B cell (primary cell): ENCODE data around the gene KCNH6. TPM values are rescaled to one million over a fixed set of nuclear protein-coding genes. Genes with fewer than 3 reads are reported as not detected.

Source experiments
- ATAC-seq: fragments of 200-7000 bp; cut with Tn5 transposase; one replicate; pipeline ENCODE4 v1.10.0; 2021; ENCODE audit warnings: low read depth, mild to moderate bottlenecking, moderate number of reproducible peaks, moderate library complexity
- CTCF ChIA-PET: fragments of 350-600 bp; sonication (Branson Sonifier 250); formaldehyde crosslinking; loops from one replicate; lab custom pipeline; 2021; ENCODE audit warnings: antibody characterized with exemption, inconsistent platforms; lab: Charles Lee
- POLR2A ChIA-PET: fragments of 350-600 bp; sonication (Branson Sonifier 250); formaldehyde crosslinking; loops from one replicate; lab custom pipeline; 2021; ENCODE audit warnings: antibody characterized with exemption; lab: Charles Lee
- DNase-seq: peaks from one replicate; pipeline ENCODE4 v3.0.0; 2013
- H2AFZ ChIP-seq: 2 replicates; pipeline ENCODE4 v1.6.1; 2012; ENCODE audit warnings: mild to moderate bottlenecking, low read depth, low read length; ENCODE audit not compliant: insufficient read depth, poor library complexity, severe bottlenecking
- H3K27ac ChIP-seq, 2 donors: 1 replicate in 1 of 2; 2 replicates in 1 of 2; pipeline ENCODE4 v1.5.1; 2012 to 2013; ENCODE audit warnings: low read length in 2 of 2, mild to moderate bottlenecking in 2 of 2, moderate library complexity in 1 of 2
- H3K27me3 ChIP-seq, 4 experiments: fragments of 200-600 bp in 1 of 4; sonication (generic) in 1 of 4; replicated peaks in 1 of 4; 1 replicate in 2 of 4; 2 replicates in 2 of 4; pipeline versions ENCODE4 v1.6.1 to v1.7.0; 2013 to 2016; ENCODE audit warnings: low read length in 3 of 4, mild to moderate bottlenecking in 2 of 4, mixed read lengths in 1 of 4, moderate library complexity in 1 of 4; ENCODE audit not compliant: insufficient read depth in 4 of 4, control insufficient read depth in 3 of 4; ENCODE audit errors: control extremely low read depth in 1 of 4
- H3K36me3 ChIP-seq, 2 experiments: replicated peaks in 1 of 2; 1 replicate in 1 of 2; 2 replicates in 1 of 2; pipeline versions ENCODE4 v1.6.1 to v1.7.1; 2013; ENCODE audit warnings: low read length in 1 of 2; ENCODE audit not compliant: insufficient read depth in 2 of 2, control insufficient read depth in 1 of 2; ENCODE audit errors: control extremely low read depth in 1 of 2, extremely low read depth in 1 of 2
- H3K4me1 ChIP-seq, 2 donors: fragments of 200-600 bp in 1 of 2; sonication (generic) in 1 of 2; 1 replicate in 1 of 2; 2 replicates in 1 of 2; pipeline versions ENCODE4 v1.5.1 to v1.6.1; 2013 to 2017; ENCODE audit warnings: low read length in 2 of 2; ENCODE audit not compliant: control insufficient read depth in 2 of 2, insufficient read depth in 2 of 2
- H3K4me2 ChIP-seq: replicated peaks from 2 replicates; pipeline ENCODE3; 2012; ENCODE audit warnings: mild to moderate bottlenecking, low read depth, low read length; ENCODE audit not compliant: poor library complexity, severe bottlenecking
- H3K4me3 ChIP-seq, 5 experiments: fragments of 200-600 bp in 1 of 5; sonication (generic) in 1 of 5; 1 replicate in 3 of 5; 2 replicates in 2 of 5; pipeline versions ENCODE4 v1.5.1 to v1.7.0; 2011 to 2016; ENCODE audit warnings: low read length in 4 of 5, mild to moderate bottlenecking in 4 of 5, low read depth in 2 of 5, control low read depth in 1 of 5, moderate library complexity in 1 of 5; ENCODE audit not compliant: insufficient read depth in 1 of 5; ENCODE audit errors: control extremely low read depth in 1 of 5, extremely low read depth in 1 of 5
- H3K79me2 ChIP-seq: fragments of 200-600 bp; sonication (generic); one replicate; pipeline ENCODE4 v1.6.0; 2016; ENCODE audit warnings: low read length; ENCODE audit not compliant: control insufficient read depth, insufficient read depth
- H3K9ac ChIP-seq: fragments of 200-600 bp; sonication (generic); 2 replicates; pipeline ENCODE4 v1.6.1; 2017; ENCODE audit warnings: mild to moderate bottlenecking, low read length, moderate library complexity
- H3K9me3 ChIP-seq, 3 donors: one replicate each; pipeline versions ENCODE4 v1.6.1 to v1.7.1; 2013; ENCODE audit warnings: low read length in 2 of 3; ENCODE audit not compliant: control insufficient read depth in 2 of 3, insufficient read depth in 1 of 3; ENCODE audit errors: control extremely low read depth in 1 of 3
- H4K20me1 ChIP-seq: 2 replicates; pipeline ENCODE4 v1.6.0; 2012; ENCODE audit warnings: mild to moderate bottlenecking, low read length; ENCODE audit not compliant: insufficient read depth, control insufficient read depth, poor library complexity, severe bottlenecking
- H3K27ac Mint-ChIP-seq: one replicate; pipeline ENCODE4 v1.8.0; 2021; ENCODE audit warnings: mixed read lengths
- H3K27me3 Mint-ChIP-seq: one replicate; pipeline ENCODE4 v1.8.0; 2021; ENCODE audit warnings: mixed read lengths
- H3K4me1 Mint-ChIP-seq: one replicate; pipeline ENCODE4 v1.8.0; 2021; ENCODE audit warnings: mixed read lengths
- H3K4me3 Mint-ChIP-seq: one replicate; pipeline ENCODE4 v1.8.0; 2021; ENCODE audit warnings: mixed read lengths
- H3K9me3 Mint-ChIP-seq: one replicate; pipeline ENCODE4 v1.8.0; 2022; ENCODE audit warnings: mixed read lengths; ENCODE audit not compliant: insufficient read depth
- EZH2 ChIP-seq: IDR thresholded peaks from 2 replicates; pipeline ENCODE4 v1.6.1; 2012; ENCODE audit warnings: borderline replicate concordance, low read depth, mild to moderate bottlenecking, moderate library complexity, low read length; ENCODE audit not compliant: insufficient read depth, poor library complexity, severe bottlenecking
- WGBS: methylation state at CpG from one replicate; pipeline ENCODE4 v1.1.5; 2013; ENCODE audit warnings: missing lambda C conversion rate; ENCODE audit not compliant: insufficient coverage; 5-methylcytosine and 5-hydroxymethylcytosine counted together
- intact Hi-C: fragments of 100-400 bp; cut with micrococcal nuclease; formaldehyde crosslinking; loops from one replicate; pipeline ENCODE4 v1.10.0; 2022
- polyA plus RNA-seq: library from polyadenylated mRNA; depleted of rRNA; stranded (reverse); fragments of >200 nt; gene quantifications from 2 replicates; pipeline ENCODE4 v1.2.3, GENCODE V29; 2012
- total RNA-seq, 2 donors: library from RNA; stranded (reverse); fragments of 120-200 nt in 1 of 2; gene quantifications; 1 replicate in 1 of 2; 2 replicates in 1 of 2; pipeline versions ENCODE4 v1.2.3 to v1.2.4, GENCODE V29; 2013 to 2022
- TF ChIP-seq, protein P1 (sequence below): fragments of 200-600 bp; IDR thresholded peaks from one replicate; pipeline ENCODE4 v1.8.0; 2022; ENCODE audit warnings: antibody characterized with exemption, mild to moderate bottlenecking

The KCNH6 gene
- total and polyA plus RNA-seq, 2 donors (not counting 1 experiment from before 2014, with no cell fraction given): not detected

DNA sequence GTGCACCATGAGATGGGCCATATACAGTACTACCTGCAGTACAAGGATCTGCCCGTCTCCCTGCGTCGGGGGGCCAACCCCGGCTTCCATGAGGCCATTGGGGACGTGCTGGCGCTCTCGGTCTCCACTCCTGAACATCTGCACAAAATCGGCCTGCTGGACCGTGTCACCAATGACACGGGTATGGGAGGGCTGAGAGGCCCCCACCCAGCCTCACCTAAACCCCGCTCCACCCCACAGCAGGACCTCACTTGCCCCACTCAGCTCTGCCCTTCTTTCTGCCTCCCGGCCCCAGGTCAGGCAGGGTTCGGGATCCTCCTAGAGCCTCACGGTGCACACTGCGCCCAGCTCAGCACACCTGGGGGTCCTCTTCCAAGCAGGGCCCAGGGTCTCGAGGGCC is 40.6 kb upstream of the KCNH6 start:
- Histone ChIP-seq H4K20me1 (no peaks in the 10 kb centered on the region), H3K4me1 (peaks cover 18 to 25% of the 10 kb centered on the region in 2 donors), H3K9ac (no peak overlapping the region), H3K4me2 (no peak overlapping the region), H3K79me2 (no peaks in the 10 kb centered on the region), H3K27ac (no peak overlapping the region), H2AFZ (no peak overlapping the region), H3K36me3 (no peaks in the 10 kb centered on the region), H3K27me3 (peaks cover 0 to 36% (median 11%) of the 10 kb centered on the region in 4 experiments), H3K4me3 (no peak overlapping the region), H3K9me3 (no peaks in the 10 kb centered on the region)
- POLR2A ChIA-PET: interaction anchor here (0.7 kb wide), 1 partner anchor 132 kb away, joined by 3 read pairs; no protein-coding TSS in a partner anchor
- peaks cover 28% of the 10 kb centered on the region for H3K27me3 Mint-ChIP-seq
- ATAC-seq (no peak), DNase-seq (no peak)
- intact Hi-C loops: no loop called here
- CTCF ChIA-PET: interaction anchor here (0.7 to 8.7 kb wide), 2 partner anchors 57 to 67 kb away, joined by 3 to 158 read pairs; no protein-coding TSS in a partner anchor
- no peaks in the 10 kb centered on the region for H3K9me3 Mint-ChIP-seq
- H3K27ac Mint-ChIP-seq: no peak overlapping the region
- peaks cover 25% of the 10 kb centered on the region for H3K4me1 Mint-ChIP-seq
- TF ChIP-seq, protein P1, sequence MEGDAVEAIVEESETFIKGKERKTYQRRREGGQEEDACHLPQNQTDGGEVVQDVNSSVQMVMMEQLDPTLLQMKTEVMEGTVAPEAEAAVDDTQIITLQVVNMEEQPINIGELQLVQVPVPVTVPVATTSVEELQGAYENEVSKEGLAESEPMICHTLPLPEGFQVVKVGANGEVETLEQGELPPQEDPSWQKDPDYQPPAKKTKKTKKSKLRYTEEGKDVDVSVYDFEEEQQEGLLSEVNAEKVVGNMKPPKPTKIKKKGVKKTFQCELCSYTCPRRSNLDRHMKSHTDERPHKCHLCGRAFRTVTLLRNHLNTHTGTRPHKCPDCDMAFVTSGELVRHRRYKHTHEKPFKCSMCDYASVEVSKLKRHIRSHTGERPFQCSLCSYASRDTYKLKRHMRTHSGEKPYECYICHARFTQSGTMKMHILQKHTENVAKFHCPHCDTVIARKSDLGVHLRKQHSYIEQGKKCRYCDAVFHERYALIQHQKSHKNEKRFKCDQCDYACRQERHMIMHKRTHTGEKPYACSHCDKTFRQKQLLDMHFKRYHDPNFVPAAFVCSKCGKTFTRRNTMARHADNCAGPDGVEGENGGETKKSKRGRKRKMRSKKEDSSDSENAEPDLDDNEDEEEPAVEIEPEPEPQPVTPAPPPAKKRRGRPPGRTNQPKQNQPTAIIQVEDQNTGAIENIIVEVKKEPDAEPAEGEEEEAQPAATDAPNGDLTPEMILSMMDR: no peak
- no peak for TF ChIP-seq EZH2
- 84% methylated on average over 15 of the region's 16 CpGs for WGBS
- H3K4me3 Mint-ChIP-seq: no peak overlapping the region

DNA sequence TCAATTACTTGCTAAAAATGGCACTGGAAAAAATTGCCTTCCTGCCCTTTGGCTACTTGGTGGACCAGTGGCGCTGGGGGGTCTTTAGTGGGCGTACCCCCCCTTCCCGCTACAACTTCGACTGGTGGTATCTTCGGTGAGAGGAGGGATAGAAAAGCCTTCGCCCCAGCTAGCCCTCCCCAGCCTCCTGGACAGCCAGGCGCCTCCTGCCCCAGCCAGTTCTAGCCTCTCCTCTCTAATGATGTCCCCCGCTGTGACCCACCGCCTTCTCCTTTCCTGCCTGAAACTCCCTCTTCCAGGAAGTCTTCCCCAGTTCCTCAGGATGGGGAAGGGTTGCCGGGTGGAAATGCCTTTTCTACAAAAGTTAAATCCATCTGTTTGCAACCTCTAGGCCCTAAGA is 40.1 kb upstream of the KCNH6 start:
- no peak overlapping the region for H3K27ac ChIP-seq
- H3K4me2 ChIP-seq: no peak overlapping the region
- H3K79me2 ChIP-seq: no peaks in the 10 kb centered on the region
- no peaks in the 10 kb centered on the region for H3K9me3 Mint-ChIP-seq
- peaks cover 13 to 20% of the 10 kb centered on the region in 2 donors for H3K4me1 ChIP-seq
- no peak for ATAC-seq
- no peak overlapping the region for H3K9ac ChIP-seq
- intact Hi-C loops: no loop called here
- WGBS: 86% methylated on average over 4 of the region's 10 CpGs
- H2AFZ ChIP-seq: no peak overlapping the region
- H3K27me3 Mint-ChIP-seq: peaks cover 22% of the 10 kb centered on the region
- no peak overlapping the region for H3K4me3 ChIP-seq
- H3K4me3 Mint-ChIP-seq: no peak overlapping the region
- ChIA-PET CTCF (interaction anchor here (8.7 kb wide), 1 partner anchor 58 kb away, joined by 158 read pairs; no protein-coding TSS in a partner anchor), POLR2A (no interaction called here)
- H3K4me1 Mint-ChIP-seq: peaks cover 19% of the 10 kb centered on the region
- no peak for TF ChIP-seq EZH2
- TF ChIP-seq, protein P1: no peak
- no peaks in the 10 kb centered on the region for H4K20me1 ChIP-seq
- DNase-seq: no peak
- peaks cover 0 to 31% (median 6%) of the 10 kb centered on the region in 4 experiments for H3K27me3 ChIP-seq
- H3K9me3 ChIP-seq: no peaks in the 10 kb centered on the region
- H3K27ac Mint-ChIP-seq: no peak overlapping the region
- H3K36me3 ChIP-seq: no peaks in the 10 kb centered on the region
